GM21390 (cell line): ENCODE data around the gene GLT8D2.
A peak's percentile ranks its signal among the peaks of the same experiment; 100 is the strongest.

Source experiments
- ATAC-seq: cut with Tn5 transposase; IDR thresholded peaks from one replicate; pipeline ENCODE4 v1.9.1; 2021; ENCODE audit not compliant: unreplicated experiment

The GLT8D2 gene

GRCh38 chr12:103956509-103957027 is 93.4 kb downstream of the GLT8D2 start:
- peak; percentile 25 for ATAC-seq

GRCh38 chr12:103955811-103956508 is 94.0 kb downstream of the GLT8D2 start:
- no peak for ATAC-seq

- ATAC-seq, result no peak
Observed at GRCh38 chr12:103952497-103952896, 97.5 kb downstream of the GLT8D2 start.

GRCh38 chr12:103948746-103949406 is 101.1 kb downstream of the GLT8D2 start:
- no peak for ATAC-seq

GRCh38 chr12:103947871-103948555 is 102.0 kb downstream of the GLT8D2 start:
- no peak for ATAC-seq

GRCh38 chr12:103944964-103945363 is 105.0 kb downstream of the GLT8D2 start:
- ATAC-seq, result no peak
